A673 (cell line): Measurements from ENCODE around the gene HDGFL2. TPM values are rescaled to one million over a fixed set of nuclear protein-coding genes. Genes with fewer than 3 reads are reported as not detected.

Source experiments
- BruUV-seq: library from RNA; stranded (reverse); fragments of 400-500 nt; replicated peaks from 2 replicates; lab custom pipeline; 2021; lab: Mats Ljungman, UMichigan
- CTCF ChIA-PET: fragments of 300-600 bp; sonication (Branson Sonifier 250); formaldehyde crosslinking; loops from one replicate; lab custom pipeline; 2022; ENCODE audit warnings: antibody characterized with exemption; lab: Charles Lee
- POLR2A ChIA-PET: fragments of 300-600 bp; sonication (Branson Sonifier 250); formaldehyde crosslinking; loops from one replicate; lab custom pipeline; 2022; ENCODE audit warnings: antibody characterized with exemption; ENCODE audit not compliant: low non-redundant PET; lab: Charles Lee
- DNase-seq: peaks from one replicate; pipeline ENCODE4 v3.0.0-alpha.2; 2015; ENCODE audit warnings: low spot score
- H3K27ac ChIP-seq: fragments of 200-600 bp; sonication (generic); 2 replicates; pipeline ENCODE4 v1.5.1; 2016; ENCODE audit warnings: mixed run types, low read depth, mild to moderate bottlenecking, mixed read lengths, antibody characterized with exemption, low read length; ENCODE audit not compliant: poor library complexity, severe bottlenecking
- H3K27me3 ChIP-seq: fragments of 200-600 bp; sonication (generic); replicated peaks from 2 replicates; pipeline ENCODE4 v1.6.1; 2017; ENCODE audit warnings: mixed run types, low read depth, mild to moderate bottlenecking, mixed read lengths, antibody characterized with exemption, low read length; ENCODE audit not compliant: insufficient read depth, poor library complexity
- H3K36me3 ChIP-seq: fragments of 200-600 bp; sonication (generic); 2 replicates; pipeline ENCODE4 v1.6.1; 2016; ENCODE audit warnings: mixed run types, mild to moderate bottlenecking, mixed read lengths, antibody characterized with exemption, low read length; ENCODE audit not compliant: insufficient read depth, poor library complexity, severe bottlenecking
- H3K4me1 ChIP-seq: fragments of 200-600 bp; sonication (generic); 2 replicates; pipeline ENCODE4 v1.6.1; 2017; ENCODE audit warnings: mixed run types, mild to moderate bottlenecking, mixed read lengths, antibody characterized with exemption, low read length; ENCODE audit not compliant: insufficient read depth, poor library complexity, severe bottlenecking
- H3K4me3 ChIP-seq: fragments of 200-600 bp; sonication (generic); 2 replicates; pipeline ENCODE4 v1.5.1; 2016; ENCODE audit warnings: low read depth, mixed run types, mild to moderate bottlenecking, mixed read lengths, low read length; ENCODE audit not compliant: poor library complexity, severe bottlenecking
- H3K9me3 ChIP-seq: fragments of 200-600 bp; sonication (generic); 2 replicates; pipeline ENCODE4 v1.6.1; 2016; ENCODE audit warnings: mixed run types, low read depth, mild to moderate bottlenecking, mixed read lengths, antibody characterized with exemption, low read length; ENCODE audit not compliant: poor library complexity, severe bottlenecking
- CTCF ChIP-seq: fragments of 300-800, 200-600 bp; sonication (generic); conservative IDR thresholded peaks from 2 replicates; pipeline ENCODE4 v1.5.1; 2017; ENCODE audit warnings: low read depth, mild to moderate bottlenecking, antibody characterized with exemption, low read length, moderate library complexity, mixed read lengths
- EZH2 ChIP-seq: fragments of 200-600 bp; sonication (generic); IDR thresholded peaks from 2 replicates; pipeline ENCODE4 v1.6.1; 2017; ENCODE audit warnings: borderline replicate concordance, low read depth, mild to moderate bottlenecking, mixed read lengths, antibody characterized with exemption, low read length; ENCODE audit not compliant: poor library complexity, severe bottlenecking
- intact Hi-C: fragments of 100-400 bp; cut with micrococcal nuclease; formaldehyde crosslinking; loops from one replicate; pipeline ENCODE4 v1.10.0; 2022; ENCODE audit not compliant: unreplicated experiment
- total RNA-seq: library from RNA; stranded (reverse); gene quantifications from 2 replicates; pipeline ENCODE4 v1.2.3, GENCODE V29; 2021

The HDGFL2 gene
- total RNA-seq, 1 experiment from 2014 or later = 89.6 TPM

DNA sequence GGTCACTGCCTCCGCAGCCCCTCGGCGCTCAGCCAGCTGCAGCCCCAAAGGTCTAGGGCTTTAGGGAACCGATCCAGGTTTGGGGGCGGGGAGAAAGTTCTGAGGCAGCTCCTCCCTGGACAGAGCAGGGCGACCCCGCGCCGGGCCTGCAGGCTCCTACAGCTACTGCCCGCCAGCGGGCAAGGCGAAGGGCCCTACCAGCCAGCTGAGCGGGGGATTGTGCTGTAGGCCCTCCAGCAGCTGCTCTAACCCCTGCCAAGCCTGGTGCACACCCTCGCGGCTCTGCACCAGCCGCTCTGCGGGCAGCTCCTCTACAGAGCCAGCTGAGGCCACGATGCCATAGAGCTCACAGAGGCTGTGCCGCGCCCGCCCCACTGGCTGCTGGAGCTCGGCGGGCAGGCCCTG lies 32.2 kb downstream of the HDGFL2 start:
- intact Hi-C loops = no loop called here
- H3K27ac ChIP-seq = no peak overlapping the region

GRCh38 chr19:4504891-4505569 lies 32.9 kb downstream of the HDGFL2 start:
- H3K4me1 ChIP-seq = no peaks in the 10 kb centered on the region
- peaks cover 6% of the 10 kb centered on the region for H3K36me3 ChIP-seq
- no peak overlapping the region for H3K27ac ChIP-seq
- H3K9me3 ChIP-seq = no peaks in the 10 kb centered on the region
- POLR2A ChIA-PET = no interaction called here
- no peak overlapping the region for H3K4me3 ChIP-seq
- CTCF ChIA-PET = no interaction called here
- H3K27me3 ChIP-seq = no peaks in the 10 kb centered on the region
- intact Hi-C loops = no loop called here
- TF ChIP-seq EZH2 (no peak), CTCF (no peak)
- no TSS peak for BruUV-seq
- no peak for DNase-seq

More for the DNA sequence above, 32.2 kb downstream of the HDGFL2 start:
- Histone ChIP-seq H3K27me3 (no peaks in the 10 kb centered on the region), H3K4me3 (no peak overlapping the region), H3K9me3 (no peaks in the 10 kb centered on the region), H3K36me3 (peaks cover 6% of the 10 kb centered on the region), H3K4me1 (no peaks in the 10 kb centered on the region)
- ChIA-PET POLR2A (no interaction called here), CTCF (no interaction called here)
- DNase-seq = no peak
- TF ChIP-seq EZH2 (no peak), CTCF (no peak)
- BruUV-seq = no TSS peak

GRCh38 chr19:4505570-4506448 lies 33.7 kb downstream of the HDGFL2 start:
- Histone ChIP-seq H3K36me3 (peaks cover 6% of the 10 kb centered on the region), H3K27me3 (no peaks in the 10 kb centered on the region), H3K9me3 (no peaks in the 10 kb centered on the region), H3K4me3 (no peak overlapping the region), H3K4me1 (no peaks in the 10 kb centered on the region), H3K27ac (no peak overlapping the region)
- ChIA-PET CTCF (no interaction called here), POLR2A (no interaction called here)
- intact Hi-C loops = no loop called here
- no TSS peak for BruUV-seq
- DNase-seq = no peak
- TF ChIP-seq CTCF (no peak), EZH2 (no peak)
